Mesendoderm (in vitro differentiated cells): ENCODE measurements around the gene SAC3D1. TPM values are rescaled to one million over a fixed set of nuclear protein-coding genes. Genes with fewer than 3 reads are reported as not detected.

Experiments used
- DNase-seq: peaks from one replicate; pipeline ENCODE4 v3.0.0; 2013
- H2AK5ac ChIP-seq: 2 replicates; pipeline ENCODE4 v1.6.1; 2013; ENCODE audit warnings: low read length, inconsistent platforms
- H2BK120ac ChIP-seq: 2 replicates; pipeline ENCODE4 v1.6.1; 2013; ENCODE audit warnings: low read depth, mild to moderate bottlenecking, low read length, moderate library complexity, mixed read lengths
- H2BK15ac ChIP-seq: replicated peaks from 2 replicates; pipeline ENCODE4 v1.6.1; 2013; ENCODE audit warnings: low read depth, mild to moderate bottlenecking, moderate library complexity
- H2BK5ac ChIP-seq: 2 replicates; pipeline ENCODE4 v1.6.1; 2013; ENCODE audit warnings: low read length, inconsistent platforms
- H3K18ac ChIP-seq: 2 replicates; pipeline ENCODE4 v1.6.1; 2013; ENCODE audit warnings: mild to moderate bottlenecking, low read length, mixed read lengths
- H3K23ac ChIP-seq: one replicate; pipeline ENCODE4 v1.6.1; 2013; ENCODE audit warnings: low read length
- H3K27ac ChIP-seq: 2 replicates; pipeline ENCODE4 v1.5.1; 2013; ENCODE audit warnings: low read depth, mild to moderate bottlenecking, inconsistent platforms, low read length, moderate library complexity
- H3K27me3 ChIP-seq: 2 replicates; pipeline ENCODE4 v1.6.1; 2013; ENCODE audit warnings: low read length, control low read depth, mild to moderate bottlenecking, inconsistent platforms; ENCODE audit not compliant: insufficient read depth, poor library complexity
- H3K36me3 ChIP-seq: 2 replicates; pipeline ENCODE4 v1.6.1; 2013; ENCODE audit warnings: low read length, inconsistent platforms; ENCODE audit not compliant: control insufficient read depth, insufficient read depth
- H3K4ac ChIP-seq: one replicate; pipeline ENCODE4 v1.6.1; 2013; ENCODE audit warnings: low read depth, mild to moderate bottlenecking, low read length, moderate library complexity
- H3K4me1 ChIP-seq: 2 replicates; pipeline ENCODE4 v1.6.1; 2013; ENCODE audit warnings: low read depth, low read length, inconsistent platforms; ENCODE audit not compliant: control insufficient read depth
- H3K4me2 ChIP-seq: 2 replicates; pipeline ENCODE4 v1.6.1; 2013; ENCODE audit warnings: low read length
- H3K4me3 ChIP-seq: 2 replicates; pipeline ENCODE4 v1.5.1; 2013; ENCODE audit warnings: mild to moderate bottlenecking, low read length
- H3K56ac ChIP-seq: one replicate; pipeline ENCODE4 v1.6.1; 2013; ENCODE audit warnings: low read length
- H3K79me1 ChIP-seq: 2 replicates; pipeline ENCODE4 v1.6.1; 2013; ENCODE audit warnings: low read length, inconsistent platforms
- H3K79me2 ChIP-seq: 2 replicates; pipeline ENCODE4 v1.6.1; 2013; ENCODE audit warnings: mild to moderate bottlenecking, low read length; ENCODE audit not compliant: control insufficient read depth, insufficient read depth
- H3K9ac ChIP-seq: 2 replicates; pipeline ENCODE4 v1.6.1; 2013; ENCODE audit warnings: low read length, inconsistent platforms
- H4K5ac ChIP-seq: one replicate; pipeline ENCODE4 v1.6.1; 2013; ENCODE audit warnings: low read length
- H4K8ac ChIP-seq: one replicate; pipeline ENCODE4 v1.6.1; 2013; ENCODE audit warnings: low read depth, mild to moderate bottlenecking, control low read depth, low read length, moderate library complexity
- WGBS: extraction: QIAGEN DNeasy Blood & Tissue Kit; methylation state at CpG from one replicate; pipeline ENCODE4 v1.1.7; 2013; ENCODE audit warnings: low lambda C conversion rate, missing lambda C conversion rate; ENCODE audit not compliant: insufficient coverage; ENCODE audit errors: extremely low coverage; 5-methylcytosine and 5-hydroxymethylcytosine counted together
- small RNA-seq: library from polyadenylated mRNA; stranded (forward); fragments of <200 nt; extraction: miRNeasy Mini kit (QIAGEN cat#:217004); gene quantifications from one replicate; pipeline ENCODE3, GENCODE V24; 2013; ENCODE audit not compliant: insufficient read depth

The SAC3D1 gene

GRCh38 chr11:65087216-65087615 lies 46.2 kb downstream of the SAC3D1 start:
- no peak overlapping the region for H3K4ac ChIP-seq
- H2BK5ac ChIP-seq = no peak overlapping the region
- DNase-seq = no peak
- no peak overlapping the region for H3K23ac ChIP-seq
- H3K79me2 ChIP-seq = peaks cover 14% of the 10 kb centered on the region
- no peaks in the 10 kb centered on the region for H3K27me3 ChIP-seq
- H3K4me2 ChIP-seq = no peak overlapping the region
- no peak overlapping the region for H3K18ac ChIP-seq
- H3K4me1 ChIP-seq = peaks cover 2% of the 10 kb centered on the region
- no peak overlapping the region for H3K9ac ChIP-seq
- no peak overlapping the region for H2BK15ac ChIP-seq
- WGBS = no CpG with 5 or more reads among the region's 11 CpGs
- no peak overlapping the region for H2AK5ac ChIP-seq
- H3K4me3 ChIP-seq = no peak overlapping the region
- peaks cover 16% of the 10 kb centered on the region for H3K79me1 ChIP-seq
- no peaks in the 10 kb centered on the region for H3K36me3 ChIP-seq
- no peak overlapping the region for H2BK120ac ChIP-seq
- no peak overlapping the region for H4K8ac ChIP-seq
- no peak overlapping the region for H4K5ac ChIP-seq
- H3K56ac ChIP-seq = no peak overlapping the region
- H3K27ac ChIP-seq = no peak overlapping the region

- no peak overlapping the region for H3K23ac ChIP-seq
- H3K79me2 ChIP-seq = peaks cover 10% of the 10 kb centered on the region
- no peak overlapping the region for H3K27ac ChIP-seq
- no peak overlapping the region for H4K5ac ChIP-seq
- H3K36me3 ChIP-seq = no peaks in the 10 kb centered on the region
- H4K8ac ChIP-seq = no peak overlapping the region
- H3K18ac ChIP-seq = no peak overlapping the region
- H3K4me1 ChIP-seq = peaks cover 2% of the 10 kb centered on the region
- no peak overlapping the region for H3K4me2 ChIP-seq
- no peak overlapping the region for H2BK120ac ChIP-seq
- H3K79me1 ChIP-seq = peaks cover 14% of the 10 kb centered on the region
- no peak overlapping the region for H2BK5ac ChIP-seq
- WGBS = no CpG with 5 or more reads among the region's 15 CpGs
- H3K4me3 ChIP-seq = no peak overlapping the region
- no peaks in the 10 kb centered on the region for H3K27me3 ChIP-seq
- no peak overlapping the region for H2BK15ac ChIP-seq
- no peak overlapping the region for H2AK5ac ChIP-seq
- H3K9ac ChIP-seq = no peak overlapping the region
- DNase-seq = no peak
- no peak overlapping the region for H3K4ac ChIP-seq
- H3K56ac ChIP-seq = no peak overlapping the region
These were observed 46.8 kb downstream of the SAC3D1 start for GRCh38 chr11:65087827-65088226.

GRCh38 chr11:65089621-65090020 lies 48.6 kb downstream of the SAC3D1 start:
- Histone ChIP-seq H3K4me3 (no peak overlapping the region), H2BK5ac (no peak overlapping the region), H3K4me2 (no peak overlapping the region), H3K27ac (no peak overlapping the region), H2AK5ac (no peak overlapping the region), H2BK15ac (no peak overlapping the region), H2BK120ac (no peak overlapping the region), H3K23ac (no peak overlapping the region), H3K9ac (no peak overlapping the region), H4K8ac (no peak overlapping the region), H3K4ac (no peak overlapping the region), H3K79me2 (no peaks in the 10 kb centered on the region), H3K36me3 (no peaks in the 10 kb centered on the region), H4K5ac (no peak overlapping the region), H3K79me1 (peaks cover 5% of the 10 kb centered on the region), H3K18ac (no peak overlapping the region), H3K56ac (no peak overlapping the region), H3K4me1 (no peaks in the 10 kb centered on the region), H3K27me3 (no peaks in the 10 kb centered on the region)
- no CpG with 5 or more reads among the region's 4 CpGs for WGBS
- no peak for DNase-seq

- Histone ChIP-seq H2BK15ac (no peak overlapping the region), H2AK5ac (no peak overlapping the region), H3K18ac (no peak overlapping the region), H3K4ac (no peak overlapping the region), H4K5ac (no peak overlapping the region), H3K23ac (no peak overlapping the region), H2BK120ac (no peak overlapping the region), H3K79me2 (no peaks in the 10 kb centered on the region), H2BK5ac (no peak overlapping the region), H3K4me3 (no peak overlapping the region), H3K36me3 (no peaks in the 10 kb centered on the region), H4K8ac (no peak overlapping the region), H3K56ac (no peak overlapping the region), H3K27me3 (no peaks in the 10 kb centered on the region), H3K4me2 (no peak overlapping the region), H3K79me1 (no peaks in the 10 kb centered on the region), H3K4me1 (no peaks in the 10 kb centered on the region), H3K27ac (no peak overlapping the region), H3K9ac (no peak overlapping the region)
- no CpG with 5 or more reads among the region's 4 CpGs for WGBS
- DNase-seq = no peak
These were observed 49.6 kb downstream of the SAC3D1 start for GRCh38 chr11:65090628-65091027.

Small RNA genes lying within 50 kb of the gene (small RNA-seq; reads per million reads assigned to genes)
- gene MIR6879 = not detected
- not detected for gene SNX15
